GM23248 (cell line): ENCODE results near the gene C9orf50.

ENCODE experiments used
- EZH2 ChIP-seq: fragments of 200-600 bp; sonication (generic); IDR thresholded peaks from 2 replicates; pipeline ENCODE4 v1.6.1; 2018; ENCODE audit warnings: antibody characterized with exemption, mild to moderate bottlenecking; ENCODE audit not compliant: insufficient read depth, poor library complexity, severe bottlenecking
- EZH2phosphoT487 ChIP-seq: fragments of 200-600 bp; sonication (generic); IDR thresholded peaks from 2 replicates; pipeline ENCODE4 v1.6.1; 2018; ENCODE audit warnings: antibody characterized with exemption, moderate library complexity, mild to moderate bottlenecking, low read depth; ENCODE audit not compliant: insufficient read depth

DNA sequence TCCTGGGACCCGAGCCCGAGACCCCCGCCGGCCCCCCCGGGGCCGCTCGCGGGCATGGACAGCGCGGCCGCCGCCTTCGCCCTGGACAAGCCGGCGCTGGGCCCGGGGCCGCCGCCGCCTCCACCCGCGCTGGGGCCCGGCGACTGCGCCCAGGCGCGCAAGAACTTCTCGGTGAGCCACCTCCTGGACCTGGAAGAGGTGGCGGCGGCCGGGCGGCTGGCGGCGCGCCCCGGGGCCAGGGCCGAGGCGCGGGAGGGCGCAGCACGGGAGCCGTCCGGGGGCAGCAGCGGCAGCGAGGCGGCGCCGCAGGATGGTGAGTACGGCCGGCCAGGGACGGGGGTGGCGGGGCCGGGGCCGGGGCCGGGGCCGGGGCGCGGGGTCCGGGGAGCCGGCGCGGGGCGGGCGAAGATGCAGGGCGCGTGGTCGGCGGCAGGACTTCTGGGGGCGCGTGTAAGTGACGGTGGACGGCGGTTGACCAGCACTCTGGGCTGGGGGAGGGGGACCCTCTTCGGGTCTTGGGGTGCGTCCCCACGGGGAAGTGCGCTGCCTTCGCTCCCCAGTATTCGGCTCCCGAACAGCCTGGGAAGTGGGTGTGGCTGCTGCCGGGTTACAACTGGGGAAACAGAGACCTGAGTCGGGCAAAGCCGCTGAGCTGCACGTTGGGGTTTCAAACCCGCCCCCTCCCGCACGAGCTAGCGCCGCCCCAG lies 45.1 kb upstream of the C9orf50 start:
- TF ChIP-seq EZH2, result no peak
- TF ChIP-seq EZH2phosphoT487, result no peak
